ENCODE measurements around the gene LYPD6. TPM values are rescaled to one million over a fixed set of nuclear protein-coding genes. Genes with fewer than 3 reads are reported as not detected.

LYPD6 gene
- total RNA-seq, 2 experiments from 2014 or later: not detected

GRCh38 chr2:149415086-149415485 lies 84.7 kb downstream of the LYPD6 start:
- TF ChIP-seq CTCF (conservative IDR thresholded peaks at IDR 0.05; ENCODE audit: low read length) (no peak), EZH2phosphoT487 (IDR thresholded peaks at IDR 0.05; ENCODE audit: borderline replicate concordance, low read depth, low read length) (no peak)
- Histone ChIP-seq H3K4me3 (ENCODE audit: low read depth, low read length, poor library complexity, severe bottlenecking) (no peak overlapping the region), H3K9me3 (ENCODE audit: low read length) (no peaks in the 10 kb centered on the region), H3K4me1 (ENCODE audit: insufficient read depth, low read length, poor library complexity, severe bottlenecking) (no peaks in the 10 kb centered on the region), H2AFZ (ENCODE audit: low read length) (no peak overlapping the region), H3K79me2 (ENCODE audit: insufficient read depth, low read depth, low read length) (no peaks in the 10 kb centered on the region), H4K20me1 (ENCODE audit: insufficient read depth, low read length) (no peaks in the 10 kb centered on the region), H3K4me2 (ENCODE audit: low read length) (no peak overlapping the region), H3K36me3 (ENCODE audit: insufficient read depth, low read length) (no peaks in the 10 kb centered on the region), H3K9me2 (ENCODE audit: insufficient read depth, low read length) (no peaks in the 10 kb centered on the region), H3K27ac (ENCODE audit: low read depth, low read length, poor library complexity, severe bottlenecking) (no peak overlapping the region)
- ChIA-PET POLR2A (no interaction called here), CTCF (ENCODE audit: unreplicated experiment) (no interaction called here)
- no TSS peak for BruUV-seq (replicated peaks)
- intact Hi-C loops (cut with micrococcal nuclease; ENCODE audit: unreplicated experiment): no loop called here
- DNase-seq (ENCODE audit: low spot score): no peak

- Histone ChIP-seq H3K4me3 (ENCODE audit: low read depth, low read length, poor library complexity, severe bottlenecking) (no peak overlapping the region), H2AFZ (ENCODE audit: low read length) (no peak overlapping the region), H3K9me3 (ENCODE audit: low read length) (no peaks in the 10 kb centered on the region), H3K36me3 (ENCODE audit: insufficient read depth, low read length) (no peaks in the 10 kb centered on the region), H4K20me1 (ENCODE audit: insufficient read depth, low read length) (no peaks in the 10 kb centered on the region), H3K27ac (ENCODE audit: low read depth, low read length, poor library complexity, severe bottlenecking) (no peak overlapping the region), H3K4me1 (ENCODE audit: insufficient read depth, low read length, poor library complexity, severe bottlenecking) (no peaks in the 10 kb centered on the region), H3K9me2 (ENCODE audit: insufficient read depth, low read length) (no peaks in the 10 kb centered on the region), H3K4me2 (ENCODE audit: low read length) (no peak overlapping the region), H3K79me2 (ENCODE audit: insufficient read depth, low read depth, low read length) (no peaks in the 10 kb centered on the region)
- BruUV-seq (replicated peaks): no TSS peak
- TF ChIP-seq EZH2phosphoT487 (IDR thresholded peaks at IDR 0.05; ENCODE audit: borderline replicate concordance, low read depth, low read length): no peak
- no peak for TF ChIP-seq CTCF (conservative IDR thresholded peaks at IDR 0.05; ENCODE audit: low read length)
- CTCF ChIA-PET (ENCODE audit: unreplicated experiment): no interaction called here
- DNase-seq (ENCODE audit: low spot score): no peak
- POLR2A ChIA-PET: no interaction called here
- intact Hi-C loops (cut with micrococcal nuclease; ENCODE audit: unreplicated experiment): no loop called here
Observed at GRCh38 chr2:149418065-149418464, 87.7 kb downstream of the LYPD6 start.

- Histone ChIP-seq H2AFZ (ENCODE audit: low read length) (no peak overlapping the region), H3K4me1 (ENCODE audit: insufficient read depth, low read length, poor library complexity, severe bottlenecking) (no peaks in the 10 kb centered on the region), H3K4me3 (ENCODE audit: low read depth, low read length, poor library complexity, severe bottlenecking) (no peak overlapping the region), H3K4me2 (ENCODE audit: low read length) (no peak overlapping the region), H3K79me2 (ENCODE audit: insufficient read depth, low read depth, low read length) (no peaks in the 10 kb centered on the region), H3K9me3 (ENCODE audit: low read length) (no peaks in the 10 kb centered on the region), H3K27ac (ENCODE audit: low read depth, low read length, poor library complexity, severe bottlenecking) (no peak overlapping the region), H4K20me1 (ENCODE audit: insufficient read depth, low read length) (no peaks in the 10 kb centered on the region), H3K36me3 (ENCODE audit: insufficient read depth, low read length) (no peaks in the 10 kb centered on the region), H3K9me2 (ENCODE audit: insufficient read depth, low read length) (no peaks in the 10 kb centered on the region)
- CTCF ChIA-PET (ENCODE audit: unreplicated experiment): no interaction called here
- intact Hi-C loops (cut with micrococcal nuclease; ENCODE audit: unreplicated experiment): no loop called here
- no TSS peak for BruUV-seq (replicated peaks)
- POLR2A ChIA-PET: no interaction called here
- TF ChIP-seq EZH2phosphoT487 (IDR thresholded peaks at IDR 0.05; ENCODE audit: borderline replicate concordance, low read depth, low read length) (no peak), CTCF (conservative IDR thresholded peaks at IDR 0.05; ENCODE audit: low read length) (no peak)
- no peak for DNase-seq (ENCODE audit: low spot score)
Observed at GRCh38 chr2:149420053-149420963, 89.9 kb downstream of the LYPD6 start.

Data from OCI-LY7 (cell line).